UCSD-AML1 (cell line): ENCODE data around the gene RUNX1.

Source experiments
- DNase-seq: peaks from one replicate; lab custom pipeline; 2025; ENCODE audit not compliant: unreplicated experiment; lab: John Stamatoyannopoulos, UW

The RUNX1 gene

GRCh38 chr21:34797921-34798535, 251.1 kb downstream of the RUNX1 start:
- no peak for DNase-seq

GRCh38 chr21:34797201-34797525, 251.9 kb downstream of the RUNX1 start:
- DNase-seq = no peak

GRCh38 chr21:34796518-34797200, 252.4 kb downstream of the RUNX1 start:
- DNase-seq = no peak

GRCh38 chr21:34795548-34796180, 253.4 kb downstream of the RUNX1 start:
- no peak for DNase-seq

- DNase-seq = no peak
These were observed 253.9 kb downstream of the RUNX1 start for GRCh38 chr21:34795175-34795547.

- no peak for DNase-seq
These were observed 254.4 kb downstream of the RUNX1 start for GRCh38 chr21:34794686-34795085.

- DNase-seq = no peak
These were observed 255.6 kb downstream of the RUNX1 start for GRCh38 chr21:34793471-34793870.

- DNase-seq = no peak
These were observed 256.5 kb downstream of the RUNX1 start for GRCh38 chr21:34792504-34793089.

GRCh38 chr21:34791776-34792503, 257.2 kb downstream of the RUNX1 start:
- DNase-seq = no peak

GRCh38 chr21:34790834-34791233, 258.3 kb downstream of the RUNX1 start:
- DNase-seq = no peak

GRCh38 chr21:34790341-34790740, 258.8 kb downstream of the RUNX1 start:
- no peak for DNase-seq

GRCh38 chr21:34788879-34789278, 260.2 kb downstream of the RUNX1 start:
- no peak for DNase-seq

GRCh38 chr21:34783815-34784214, 265.3 kb downstream of the RUNX1 start:
- no peak for DNase-seq

- no peak for DNase-seq
These were observed 266.4 kb downstream of the RUNX1 start for GRCh38 chr21:34782506-34783360.

- DNase-seq = no peak
These were observed 267.6 kb downstream of the RUNX1 start for GRCh38 chr21:34781526-34781925.

GRCh38 chr21:34779860-34780259, 269.2 kb downstream of the RUNX1 start:
- no peak for DNase-seq

- no peak for DNase-seq
These were observed 273.3 kb downstream of the RUNX1 start for GRCh38 chr21:34775793-34776192.

GRCh38 chr21:34774750-34775149, 274.4 kb downstream of the RUNX1 start:
- DNase-seq = no peak

- DNase-seq = no peak
These were observed 277.5 kb downstream of the RUNX1 start for GRCh38 chr21:34771512-34772028.

- DNase-seq = no peak
These were observed 278.5 kb downstream of the RUNX1 start for GRCh38 chr21:34770576-34770975.
